ENCODE measurements around the gene PDGFC.

PDGFC gene

GRCh38 chr4:156829201-156829873, 142.3 kb downstream of the PDGFC start:
- DNase-seq (ENCODE audit: low read depth in 2 of 2): no peak

DNA sequence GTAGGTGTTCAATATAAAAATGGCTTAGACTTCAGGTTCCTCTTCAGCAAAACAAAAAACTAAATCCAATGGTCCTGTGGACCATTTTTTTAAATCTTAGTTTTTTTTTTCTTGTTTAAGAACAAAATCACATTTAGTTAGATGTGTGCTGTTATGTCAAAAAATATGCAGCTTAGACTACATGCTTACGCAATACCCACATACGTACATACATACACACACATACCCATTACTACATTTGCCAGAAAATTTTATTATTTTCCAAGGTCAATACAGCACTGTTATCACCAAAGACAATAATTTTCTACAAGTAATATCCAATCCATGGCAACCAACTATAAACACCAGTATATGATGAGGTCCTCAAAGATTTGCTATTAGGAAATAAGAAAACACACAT, 144.1 kb downstream of the PDGFC start:
- no peak for DNase-seq (ENCODE audit: low read depth in 2 of 2)

- no peak for DNase-seq (ENCODE audit: low read depth in 2 of 2)
These were observed 146.5 kb downstream of the PDGFC start for GRCh38 chr4:156825074-156825473.

GRCh38 chr4:156824451-156825060, 147.0 kb downstream of the PDGFC start:
- no peak for DNase-seq (ENCODE audit: low read depth in 2 of 2)

DNA sequence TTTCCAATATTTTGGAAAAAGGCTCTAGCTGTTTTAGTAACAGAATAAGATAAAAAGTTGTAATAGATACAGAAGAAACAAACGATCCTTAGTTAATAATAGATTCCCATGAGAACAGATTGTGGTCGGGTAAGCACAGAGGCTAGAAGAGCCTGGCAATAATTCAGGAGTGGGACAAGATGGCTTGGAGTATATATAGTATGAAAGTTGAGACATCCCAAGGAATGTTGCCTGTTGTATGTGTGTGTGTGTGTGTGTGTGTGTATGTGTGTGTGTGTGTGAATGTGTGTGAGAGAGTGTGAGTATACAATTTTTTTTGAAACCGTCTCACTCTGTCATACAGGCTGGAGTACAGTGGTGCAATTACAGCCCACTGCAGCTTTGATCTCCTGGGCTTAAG, 150.7 kb downstream of the PDGFC start:
- DNase-seq (ENCODE audit: low read depth in 2 of 2): no peak

DNA sequence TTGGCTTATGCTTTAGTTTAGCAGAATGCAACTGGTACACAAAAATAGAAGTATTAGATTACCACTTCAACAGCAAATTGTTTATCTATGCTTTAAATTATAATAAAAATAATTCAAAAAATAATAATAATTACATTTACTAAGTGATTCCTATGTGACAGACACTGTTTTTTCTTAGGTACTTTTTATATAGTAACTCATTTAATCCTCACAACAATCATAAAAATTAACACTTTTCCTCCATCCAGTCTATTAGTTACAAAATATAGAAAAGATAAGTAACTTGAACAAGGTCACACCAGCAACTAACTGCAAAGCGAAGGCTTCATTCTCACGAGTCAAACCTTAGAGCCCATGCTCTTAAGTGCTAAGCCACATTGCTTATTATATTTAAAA, 155.2 kb downstream of the PDGFC start:
- DNase-seq (ENCODE audit: low read depth in 2 of 2): no peak

DNA sequence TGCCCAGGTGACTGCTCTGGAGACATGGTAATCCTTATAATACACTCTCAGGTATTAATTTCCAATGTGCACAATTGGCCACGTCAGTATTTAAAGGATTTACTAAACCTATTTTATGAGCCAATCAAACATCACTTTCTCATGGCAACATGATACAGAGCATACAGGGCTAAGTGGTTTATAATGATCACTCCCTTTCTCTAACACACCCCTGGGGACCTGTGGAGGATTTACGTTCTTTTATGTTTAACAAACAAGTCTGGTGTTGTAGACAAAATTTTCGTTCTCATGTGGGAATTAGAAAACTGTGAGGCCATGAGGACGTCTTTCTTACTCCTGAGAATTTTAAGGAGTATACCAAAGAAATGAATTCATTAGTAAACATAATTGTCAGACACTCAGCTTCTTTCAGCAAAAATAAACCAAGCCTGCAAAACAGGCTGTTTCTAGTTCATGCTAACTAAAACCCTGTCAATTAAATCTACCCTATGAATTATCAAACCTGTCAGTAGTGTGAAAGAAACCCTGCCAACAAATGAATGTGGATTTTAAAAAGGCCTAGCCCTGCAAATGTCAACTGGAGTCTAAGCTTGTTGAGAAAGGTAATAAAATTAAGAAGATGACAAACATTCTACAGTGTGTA, 155.8 kb downstream of the PDGFC start:
- no peak for DNase-seq (ENCODE audit: low read depth in 2 of 2)

DNA sequence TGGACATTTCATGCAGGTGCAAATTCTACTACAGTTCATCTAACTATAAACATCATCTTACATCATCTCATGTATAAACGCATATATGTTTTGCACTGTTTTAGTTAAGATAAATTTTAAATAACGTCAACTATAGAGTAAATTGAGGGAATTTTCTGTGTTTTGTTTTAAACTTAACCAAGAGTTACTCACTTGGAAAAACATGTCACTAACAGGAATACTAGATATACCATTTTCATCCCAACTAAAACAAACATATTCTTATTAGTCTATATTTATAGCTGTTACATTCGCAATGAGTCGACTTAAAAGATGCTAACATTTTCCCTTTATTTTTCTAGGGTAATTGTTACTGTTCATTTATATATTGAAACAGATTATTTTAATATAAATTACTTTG, 159.6 kb downstream of the PDGFC start:
- DNase-seq (ENCODE audit: low read depth in 2 of 2): no peak

DNA sequence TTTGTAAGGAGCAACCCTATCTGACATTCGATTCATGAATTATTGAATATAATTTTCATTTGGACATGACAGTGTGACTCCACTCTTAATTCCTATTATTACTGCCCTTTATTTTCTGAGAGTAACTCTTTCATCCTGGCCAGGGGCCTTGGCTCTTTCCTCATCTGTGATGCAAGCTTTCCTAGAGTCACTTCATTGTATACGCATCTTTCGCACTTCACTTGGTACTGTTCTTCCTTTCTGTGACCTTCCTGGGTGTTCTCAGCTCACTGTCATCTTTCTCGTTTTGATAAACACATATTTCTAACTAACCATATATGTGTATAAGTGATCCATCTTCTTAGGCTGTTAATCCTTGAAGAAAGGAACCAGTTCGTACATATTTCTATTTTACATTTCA, 160.3 kb downstream of the PDGFC start:
- no peak for DNase-seq (ENCODE audit: low read depth in 2 of 2)

- no peak for DNase-seq (ENCODE audit: low read depth in 2 of 2)
These were observed 165.9 kb downstream of the PDGFC start for GRCh38 chr4:156805696-156806095.

- no peak for DNase-seq (ENCODE audit: low read depth in 2 of 2)
These were observed 168.5 kb downstream of the PDGFC start for GRCh38 chr4:156803056-156803455.

- DNase-seq (ENCODE audit: low read depth in 2 of 2): no peak
These were observed 171.1 kb downstream of the PDGFC start for GRCh38 chr4:156800463-156800862.

- DNase-seq (ENCODE audit: low read depth in 2 of 2): no peak
These were observed 172.4 kb downstream of the PDGFC start for GRCh38 chr4:156799121-156799589.

GRCh38 chr4:156798438-156798837, 173.2 kb downstream of the PDGFC start:
- no peak for DNase-seq (ENCODE audit: low read depth in 2 of 2)

GRCh38 chr4:156797206-156797605, 174.4 kb downstream of the PDGFC start:
- no peak for DNase-seq (ENCODE audit: low read depth in 2 of 2)

GRCh38 chr4:156795727-156796126, 175.9 kb downstream of the PDGFC start:
- DNase-seq (ENCODE audit: low read depth in 2 of 2): no peak

- DNase-seq (ENCODE audit: low read depth in 2 of 2): no peak
These were observed 176.7 kb downstream of the PDGFC start for GRCh38 chr4:156794863-156795262.

DNA sequence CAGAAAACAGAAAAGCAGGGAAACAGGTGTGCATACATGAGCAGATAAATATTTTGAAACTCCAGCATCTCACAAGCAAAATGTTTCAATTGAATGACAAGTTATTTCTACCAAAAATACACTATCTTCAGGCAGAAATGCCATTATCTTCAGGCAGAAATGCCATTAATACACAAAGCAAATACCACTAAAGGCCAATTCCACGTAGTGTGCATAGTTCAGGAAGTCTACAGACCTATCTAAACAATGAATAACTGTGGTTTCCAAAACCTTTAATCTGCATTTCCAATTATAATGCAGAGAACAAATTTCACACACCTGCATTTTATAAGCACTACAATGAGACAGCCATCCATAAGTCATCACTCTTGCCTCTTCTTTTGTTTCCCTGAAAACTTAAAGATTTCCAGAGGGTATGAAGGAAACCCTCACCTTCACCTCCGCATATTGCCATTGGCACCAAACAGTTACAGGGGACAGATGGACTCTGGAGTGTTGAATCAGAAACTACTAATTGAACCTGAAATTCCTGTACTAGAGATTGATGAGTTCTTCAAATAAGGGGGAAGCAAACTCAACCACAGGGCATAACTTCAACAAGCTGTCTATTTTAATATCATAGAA, 179.0 kb downstream of the PDGFC start:
- no peak for DNase-seq (ENCODE audit: low read depth in 2 of 2)

- no peak for DNase-seq (ENCODE audit: low read depth in 2 of 2)
These were observed 180.7 kb downstream of the PDGFC start for GRCh38 chr4:156790866-156791265.

DNA sequence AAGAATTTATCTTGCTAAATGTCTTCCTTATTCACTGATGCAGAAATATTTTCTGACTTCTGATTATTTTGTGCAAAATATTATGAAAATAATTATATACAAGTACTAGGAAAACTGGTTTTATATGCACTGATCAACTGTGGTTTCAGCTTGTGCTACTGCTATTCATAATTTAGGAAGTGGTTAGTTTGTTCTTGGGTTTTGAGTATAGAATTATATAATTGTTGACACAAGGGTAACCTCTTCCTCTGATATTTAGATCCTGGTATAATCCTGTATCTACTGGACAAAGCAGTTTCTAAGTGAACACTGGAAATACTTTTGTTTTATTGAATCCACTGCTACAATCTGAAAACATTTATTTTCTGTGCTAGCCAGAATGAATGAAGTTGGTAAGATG, 182.8 kb downstream of the PDGFC start:
- no peak for DNase-seq (ENCODE audit: low read depth in 2 of 2)

- DNase-seq (ENCODE audit: low read depth in 2 of 2): no peak
These were observed 184.9 kb downstream of the PDGFC start for GRCh38 chr4:156786713-156787112.

DNA sequence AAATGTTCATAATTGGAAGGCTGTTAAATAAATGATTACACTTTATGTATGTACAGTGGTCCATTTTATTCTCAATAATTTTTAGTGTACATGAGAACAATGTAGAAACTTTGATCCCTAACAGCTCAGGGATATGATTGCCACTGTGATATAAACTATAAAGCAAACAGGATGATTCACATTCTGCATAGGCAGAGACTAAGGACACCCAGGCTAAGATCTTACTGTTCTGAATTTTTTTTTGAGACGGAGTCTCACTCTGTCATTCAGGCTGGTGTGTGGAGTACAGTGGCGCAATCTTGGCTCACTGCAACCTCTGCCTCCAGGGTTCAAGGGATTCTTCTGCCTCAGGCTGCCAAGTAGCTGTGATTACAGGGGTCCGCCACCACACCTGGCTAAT, 186.6 kb downstream of the PDGFC start:
- no peak for DNase-seq (ENCODE audit: low read depth in 2 of 2)

GRCh38 chr4:156783966-156784365, 187.6 kb downstream of the PDGFC start:
- DNase-seq (ENCODE audit: low read depth in 2 of 2): no peak

Data from stimulated activated CD8-positive, alpha-beta memory T cell treated with anti-CD3 and anti-CD28 coated beads, Interleukin-15, amount 100 ng/mL, for 4 hours (primary cell).